WTC11 (cell line): ENCODE results near the gene FOXRED2. TPM values are rescaled to one million over a fixed set of nuclear protein-coding genes. Genes with fewer than 3 reads are reported as not detected.

Source experiments
- ATAC-seq: fragments of 200-7000 bp; cut with Tn5 transposase; 2 replicates; pipeline ENCODE4 v1.10.0; 2021; ENCODE audit warnings: mild to moderate bottlenecking, moderate library complexity
- CTCF ChIA-PET: fragments of 300-600 bp; sonication (Branson Sonifier 250); formaldehyde crosslinking; loops from one replicate; lab custom pipeline; 2021; ENCODE audit warnings: antibody characterized with exemption; lab: Charles Lee
- POLR2A ChIA-PET: fragments of 350-600 bp; sonication (Branson Sonifier 250); formaldehyde crosslinking; loops from one replicate; lab custom pipeline; 2021; ENCODE audit warnings: antibody characterized with exemption; lab: Charles Lee
- DNase-seq: peaks from one replicate; pipeline ENCODE4 v3.0.0; 2021; ENCODE audit warnings: low spot score
- H3K27ac Mint-ChIP-seq: 2 replicates; pipeline ENCODE4 v1.8.0; 2021; ENCODE audit warnings: mixed read lengths
- H3K27me3 Mint-ChIP-seq: 2 replicates; pipeline ENCODE4 v1.8.0; 2021; ENCODE audit warnings: low read depth, mild to moderate bottlenecking, moderate library complexity, mixed read lengths
- H3K36me3 Mint-ChIP-seq: 2 replicates; pipeline ENCODE4 v1.8.0; 2021; ENCODE audit warnings: mixed read lengths
- H3K4me1 Mint-ChIP-seq: 2 replicates; pipeline ENCODE4 v1.8.0; 2022; ENCODE audit warnings: mixed read lengths
- H3K4me3 Mint-ChIP-seq: 2 replicates; pipeline ENCODE4 v1.8.0; 2021; ENCODE audit warnings: mild to moderate bottlenecking, moderate library complexity, mixed read lengths
- H3K9me3 Mint-ChIP-seq: 2 replicates; pipeline ENCODE4 v1.8.0; 2021; ENCODE audit warnings: mixed read lengths
- CBFB ChIP-seq: sonication (generic); formaldehyde crosslinking; IDR thresholded peaks from 2 replicates; pipeline ENCODE4 v1.8.1; 2022; ENCODE audit warnings: mild to moderate bottlenecking, low read depth, missing genetic modification reagents
- IRF2 ChIP-seq: sonication (generic); formaldehyde crosslinking; IDR thresholded peaks from 2 replicates; pipeline ENCODE4 v1.8.0; 2022; ENCODE audit warnings: low read depth, missing genetic modification reagents, borderline replicate concordance
- NFE2L1 ChIP-seq: sonication (generic); formaldehyde crosslinking; IDR thresholded peaks from 2 replicates; pipeline ENCODE4 v1.8.1; 2023; ENCODE audit warnings: missing genetic modification reagents
- NR1H2 ChIP-seq: sonication (generic); formaldehyde crosslinking; IDR thresholded peaks from 2 replicates; pipeline ENCODE4 v1.9.0; 2021; ENCODE audit warnings: mild to moderate bottlenecking, moderate library complexity, missing genetic modification reagents
- OVOL2 ChIP-seq: fragments of 250-450 bp; sonication (Bioruptor Pico); IDR thresholded peaks from 2 replicates; pipeline ENCODE4 v1.9.0; 2021; ENCODE audit warnings: mild to moderate bottlenecking, borderline replicate concordance
- SMAD4 ChIP-seq: sonication (generic); formaldehyde crosslinking; IDR thresholded peaks from 2 replicates; pipeline ENCODE4 v1.8.0; 2022; ENCODE audit warnings: mild to moderate bottlenecking, missing genetic modification reagents
- TEAD1 ChIP-seq: sonication (generic); formaldehyde crosslinking; IDR thresholded peaks from 2 replicates; pipeline ENCODE4 v1.8.0; 2022; ENCODE audit warnings: mild to moderate bottlenecking, missing genetic modification reagents
- TP53 ChIP-seq: sonication (generic); formaldehyde crosslinking; IDR thresholded peaks from 2 replicates; pipeline ENCODE4 v1.8.1; 2023; ENCODE audit warnings: mild to moderate bottlenecking, missing genetic modification reagents
- ZNF232 ChIP-seq: sonication (generic); formaldehyde crosslinking; IDR thresholded peaks from 2 replicates; pipeline ENCODE4 v1.8.0; 2022; ENCODE audit warnings: mild to moderate bottlenecking, missing genetic modification reagents
- ZNF671 ChIP-seq: fragments of 250-450 bp; sonication (Bioruptor Pico); IDR thresholded peaks from 2 replicates; pipeline ENCODE4 v1.8.0; 2021; ENCODE audit warnings: mild to moderate bottlenecking
- total RNA-seq: library from RNA; stranded (reverse); gene quantifications from 3 replicates; pipeline ENCODE4 v1.2.3, GENCODE V29; 2021
- TF ChIP-seq, protein P1 (sequence below): sonication (generic); formaldehyde crosslinking; IDR thresholded peaks from 2 replicates; pipeline ENCODE4 v1.8.1; 2022; ENCODE audit warnings: low read depth, mild to moderate bottlenecking, moderate library complexity, missing genetic modification reagents, borderline replicate concordance
- TF ChIP-seq, protein P2 (sequence below): fragments of 250-450 bp; sonication (Bioruptor Pico); conservative IDR thresholded peaks from 2 replicates; pipeline ENCODE4 v1.9.0; 2021; ENCODE audit warnings: mild to moderate bottlenecking
- TF ChIP-seq, protein P3 (sequence below): sonication (generic); formaldehyde crosslinking; IDR thresholded peaks from 2 replicates; pipeline ENCODE4 v1.8.0; 2022; ENCODE audit warnings: mild to moderate bottlenecking, missing genetic modification reagents
- TF ChIP-seq, protein P4 (sequence below): fragments of 250-450 bp; sonication (Bioruptor Pico); IDR thresholded peaks from 2 replicates; pipeline ENCODE4 v1.9.0; 2021; ENCODE audit warnings: mild to moderate bottlenecking
- TF ChIP-seq, protein P5 (sequence below): sonication (generic); formaldehyde crosslinking; IDR thresholded peaks from 2 replicates; pipeline ENCODE4 v1.8.1; 2022; ENCODE audit warnings: mild to moderate bottlenecking, moderate library complexity, missing genetic modification reagents
- TF ChIP-seq, protein P6 (sequence below): sonication (generic); formaldehyde crosslinking; IDR thresholded peaks from 2 replicates; pipeline ENCODE4 v1.8.0; 2023; ENCODE audit warnings: missing genetic modification reagents, mild to moderate bottlenecking, borderline replicate concordance
- TF ChIP-seq, protein P7 (sequence below): fragments of 250-450 bp; sonication (Bioruptor Pico); IDR thresholded peaks from 2 replicates; pipeline ENCODE4 v1.8.0; 2021; ENCODE audit warnings: mild to moderate bottlenecking
- TF ChIP-seq, protein P8 (sequence below): sonication (generic); formaldehyde crosslinking; IDR thresholded peaks from 2 replicates; pipeline ENCODE4 v1.8.1; 2022; ENCODE audit warnings: mild to moderate bottlenecking, missing genetic modification reagents, moderate library complexity, borderline replicate concordance

Gene FOXRED2
- total RNA-seq, 1 experiment from 2014 or later: 20.1 TPM

DNA sequence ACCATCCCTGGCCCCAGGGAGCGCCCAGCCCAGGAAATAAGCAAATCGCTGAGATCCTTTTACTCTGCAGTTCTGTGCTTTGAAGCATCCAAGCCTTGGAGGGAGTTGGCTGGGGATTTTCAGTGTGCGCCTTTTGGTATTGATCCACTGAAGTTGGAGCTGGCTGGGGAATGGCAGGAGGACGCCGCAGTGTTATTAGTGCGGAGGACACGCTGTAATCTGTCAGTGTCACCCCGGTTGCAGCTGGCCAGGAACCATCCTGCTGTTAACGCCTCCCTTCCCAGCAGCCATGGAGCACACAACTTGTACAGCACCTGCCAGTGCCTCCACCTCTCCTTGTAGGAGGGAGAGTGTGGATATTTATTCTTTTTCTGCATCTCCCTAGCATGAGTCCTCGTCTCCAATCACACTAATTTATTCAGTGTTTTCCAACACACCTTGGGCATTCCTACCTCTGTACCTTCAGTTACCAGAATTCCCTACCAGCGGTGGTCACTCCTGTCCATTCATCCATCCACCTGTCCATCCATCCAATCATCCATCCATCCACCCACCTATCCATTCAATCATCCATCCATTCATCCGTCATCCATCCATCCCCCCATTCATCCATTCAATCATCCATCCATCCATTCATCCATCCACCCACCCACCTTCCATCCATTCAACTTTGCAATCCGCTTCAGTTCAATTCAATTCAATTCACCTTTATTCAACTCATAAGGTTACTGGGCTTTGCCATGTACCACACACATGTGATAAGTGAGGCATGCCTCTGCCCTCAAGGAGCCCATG, 44.1 kb upstream of the FOXRED2 start:
- POLR2A ChIA-PET: no interaction called here
- Mint-ChIP-seq H3K4me1 (peaks cover 29% of the 10 kb centered on the region), H3K27me3 (peaks cover 3% of the 10 kb centered on the region), H3K36me3 (no peaks in the 10 kb centered on the region), H3K4me3 (no peak overlapping the region), H3K27ac (no peak overlapping the region), H3K9me3 (no peaks in the 10 kb centered on the region)
- CTCF ChIA-PET: interaction anchor here (1.2 to 1.6 kb wide), 4 partner anchors 206 to 305 kb away, joined by 4 to 9 read pairs (median 5); partner anchors contain the start of gene IFT27
- no peak for ATAC-seq
- TF ChIP-seq TEAD1 (CRISPR knock-in tag): no peak
- TF ChIP-seq ZNF232 (CRISPR knock-in tag): no peak
- no peak for TF ChIP-seq OVOL2 (CRISPR knock-in tag)
- TF ChIP-seq, protein P1, sequence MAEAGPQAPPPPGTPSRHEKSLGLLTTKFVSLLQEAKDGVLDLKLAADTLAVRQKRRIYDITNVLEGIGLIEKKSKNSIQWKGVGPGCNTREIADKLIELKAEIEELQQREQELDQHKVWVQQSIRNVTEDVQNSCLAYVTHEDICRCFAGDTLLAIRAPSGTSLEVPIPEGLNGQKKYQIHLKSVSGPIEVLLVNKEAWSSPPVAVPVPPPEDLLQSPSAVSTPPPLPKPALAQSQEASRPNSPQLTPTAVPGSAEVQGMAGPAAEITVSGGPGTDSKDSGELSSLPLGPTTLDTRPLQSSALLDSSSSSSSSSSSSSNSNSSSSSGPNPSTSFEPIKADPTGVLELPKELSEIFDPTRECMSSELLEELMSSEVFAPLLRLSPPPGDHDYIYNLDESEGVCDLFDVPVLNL: no peak
- no peak for TF ChIP-seq CBFB (CRISPR knock-in tag)
- TF ChIP-seq, protein P2, sequence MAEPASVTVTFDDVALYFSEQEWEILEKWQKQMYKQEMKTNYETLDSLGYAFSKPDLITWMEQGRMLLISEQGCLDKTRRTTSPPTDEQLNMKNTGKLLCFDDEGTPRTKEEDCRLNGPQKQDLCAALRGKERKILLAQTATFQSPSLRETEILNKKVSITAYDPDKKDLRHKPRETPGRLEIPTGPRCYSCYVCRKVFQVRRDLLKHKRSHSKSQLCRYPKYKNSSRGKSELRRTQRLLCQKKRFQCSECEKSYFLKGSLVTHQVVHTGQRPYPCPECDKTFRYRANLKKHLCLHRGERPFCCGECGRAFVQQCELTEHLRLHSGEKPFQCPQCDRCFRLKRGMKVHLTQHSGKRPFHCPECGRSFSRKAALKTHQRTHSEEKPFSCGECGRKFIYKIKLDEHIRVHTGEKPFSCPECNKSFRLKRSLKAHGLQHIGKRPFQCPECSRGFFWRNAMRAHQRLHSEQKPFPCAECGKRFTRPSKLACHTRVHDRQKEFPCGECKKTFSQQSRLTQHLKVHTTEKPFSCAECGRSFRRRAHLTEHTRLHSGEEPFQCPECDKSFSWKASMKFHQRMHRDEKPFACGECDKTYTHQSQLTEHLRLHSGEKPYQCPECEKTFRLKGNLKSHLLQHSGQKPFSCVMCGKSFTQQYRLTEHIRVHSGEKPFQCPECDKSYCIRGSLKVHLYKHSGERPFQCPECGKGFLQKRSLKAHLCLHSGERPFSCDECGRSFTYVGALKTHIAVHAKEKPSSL (CRISPR knock-in tag): no peak
- TF ChIP-seq, protein P3, sequence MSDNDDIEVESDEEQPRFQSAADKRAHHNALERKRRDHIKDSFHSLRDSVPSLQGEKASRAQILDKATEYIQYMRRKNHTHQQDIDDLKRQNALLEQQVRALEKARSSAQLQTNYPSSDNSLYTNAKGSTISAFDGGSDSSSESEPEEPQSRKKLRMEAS: no peak
- TF ChIP-seq, protein P4, sequence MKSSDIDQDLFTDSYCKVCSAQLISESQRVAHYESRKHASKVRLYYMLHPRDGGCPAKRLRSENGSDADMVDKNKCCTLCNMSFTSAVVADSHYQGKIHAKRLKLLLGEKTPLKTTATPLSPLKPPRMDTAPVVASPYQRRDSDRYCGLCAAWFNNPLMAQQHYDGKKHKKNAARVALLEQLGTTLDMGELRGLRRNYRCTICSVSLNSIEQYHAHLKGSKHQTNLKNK: no peak
- no peak for TF ChIP-seq NR1H2
- TF ChIP-seq, protein P5, sequence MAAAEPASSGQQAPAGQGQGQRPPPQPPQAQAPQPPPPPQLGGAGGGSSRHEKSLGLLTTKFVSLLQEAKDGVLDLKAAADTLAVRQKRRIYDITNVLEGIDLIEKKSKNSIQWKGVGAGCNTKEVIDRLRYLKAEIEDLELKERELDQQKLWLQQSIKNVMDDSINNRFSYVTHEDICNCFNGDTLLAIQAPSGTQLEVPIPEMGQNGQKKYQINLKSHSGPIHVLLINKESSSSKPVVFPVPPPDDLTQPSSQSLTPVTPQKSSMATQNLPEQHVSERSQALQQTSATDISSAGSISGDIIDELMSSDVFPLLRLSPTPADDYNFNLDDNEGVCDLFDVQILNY (CRISPR knock-in tag): no peak
- no peak for DNase-seq

DNA sequence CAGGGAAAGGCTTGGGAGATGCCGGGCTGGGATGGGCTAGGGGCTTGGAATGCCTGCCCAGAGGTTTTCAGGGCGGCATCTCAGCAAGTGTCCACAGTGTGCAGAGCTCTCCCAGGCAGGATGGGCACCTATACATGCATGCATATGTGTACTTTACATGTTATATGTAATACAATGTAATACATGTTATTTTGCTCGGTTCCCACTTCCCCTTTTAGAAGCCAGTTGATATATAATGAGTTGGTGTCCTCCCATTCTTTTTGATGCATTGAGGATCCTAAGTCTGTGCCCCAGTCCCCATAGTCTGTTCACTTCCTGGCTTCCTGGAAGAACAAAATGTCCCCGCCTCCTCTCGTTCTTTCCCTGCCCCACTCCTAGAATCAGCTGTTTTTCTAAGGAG, 42.2 kb upstream of the FOXRED2 start:
- CTCF ChIA-PET: interaction anchor here (0.8 to 1.6 kb wide), 4 partner anchors 21 to 429 kb away, joined by 4 to 9 read pairs (median 4); no protein-coding TSS in a partner anchor
- H3K27ac Mint-ChIP-seq: no peak overlapping the region
- H3K9me3 Mint-ChIP-seq: no peaks in the 10 kb centered on the region
- H3K4me3 Mint-ChIP-seq: no peak overlapping the region
- H3K4me1 Mint-ChIP-seq: peaks cover 26% of the 10 kb centered on the region
- no peak for DNase-seq
- H3K27me3 Mint-ChIP-seq: peaks cover 14% of the 10 kb centered on the region
- no peak for ATAC-seq
- H3K36me3 Mint-ChIP-seq: no peaks in the 10 kb centered on the region
- POLR2A ChIA-PET: interaction anchor here (0.6 kb wide), 1 partner anchor 428 kb away, joined by 3 read pairs; no protein-coding TSS in a partner anchor
- no peak for TF ChIP-seq ZNF671
- no peak for TF ChIP-seq SMAD4
- TF ChIP-seq, protein P6, sequence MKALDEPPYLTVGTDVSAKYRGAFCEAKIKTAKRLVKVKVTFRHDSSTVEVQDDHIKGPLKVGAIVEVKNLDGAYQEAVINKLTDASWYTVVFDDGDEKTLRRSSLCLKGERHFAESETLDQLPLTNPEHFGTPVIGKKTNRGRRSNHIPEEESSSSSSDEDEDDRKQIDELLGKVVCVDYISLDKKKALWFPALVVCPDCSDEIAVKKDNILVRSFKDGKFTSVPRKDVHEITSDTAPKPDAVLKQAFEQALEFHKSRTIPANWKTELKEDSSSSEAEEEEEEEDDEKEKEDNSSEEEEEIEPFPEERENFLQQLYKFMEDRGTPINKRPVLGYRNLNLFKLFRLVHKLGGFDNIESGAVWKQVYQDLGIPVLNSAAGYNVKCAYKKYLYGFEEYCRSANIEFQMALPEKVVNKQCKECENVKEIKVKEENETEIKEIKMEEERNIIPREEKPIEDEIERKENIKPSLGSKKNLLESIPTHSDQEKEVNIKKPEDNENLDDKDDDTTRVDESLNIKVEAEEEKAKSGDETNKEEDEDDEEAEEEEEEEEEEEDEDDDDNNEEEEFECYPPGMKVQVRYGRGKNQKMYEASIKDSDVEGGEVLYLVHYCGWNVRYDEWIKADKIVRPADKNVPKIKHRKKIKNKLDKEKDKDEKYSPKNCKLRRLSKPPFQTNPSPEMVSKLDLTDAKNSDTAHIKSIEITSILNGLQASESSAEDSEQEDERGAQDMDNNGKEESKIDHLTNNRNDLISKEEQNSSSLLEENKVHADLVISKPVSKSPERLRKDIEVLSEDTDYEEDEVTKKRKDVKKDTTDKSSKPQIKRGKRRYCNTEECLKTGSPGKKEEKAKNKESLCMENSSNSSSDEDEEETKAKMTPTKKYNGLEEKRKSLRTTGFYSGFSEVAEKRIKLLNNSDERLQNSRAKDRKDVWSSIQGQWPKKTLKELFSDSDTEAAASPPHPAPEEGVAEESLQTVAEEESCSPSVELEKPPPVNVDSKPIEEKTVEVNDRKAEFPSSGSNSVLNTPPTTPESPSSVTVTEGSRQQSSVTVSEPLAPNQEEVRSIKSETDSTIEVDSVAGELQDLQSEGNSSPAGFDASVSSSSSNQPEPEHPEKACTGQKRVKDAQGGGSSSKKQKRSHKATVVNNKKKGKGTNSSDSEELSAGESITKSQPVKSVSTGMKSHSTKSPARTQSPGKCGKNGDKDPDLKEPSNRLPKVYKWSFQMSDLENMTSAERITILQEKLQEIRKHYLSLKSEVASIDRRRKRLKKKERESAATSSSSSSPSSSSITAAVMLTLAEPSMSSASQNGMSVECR: no peak
- TF ChIP-seq, protein P2 (CRISPR knock-in tag): no peak
- TF ChIP-seq IRF2: no peak
- TF ChIP-seq, protein P7, sequence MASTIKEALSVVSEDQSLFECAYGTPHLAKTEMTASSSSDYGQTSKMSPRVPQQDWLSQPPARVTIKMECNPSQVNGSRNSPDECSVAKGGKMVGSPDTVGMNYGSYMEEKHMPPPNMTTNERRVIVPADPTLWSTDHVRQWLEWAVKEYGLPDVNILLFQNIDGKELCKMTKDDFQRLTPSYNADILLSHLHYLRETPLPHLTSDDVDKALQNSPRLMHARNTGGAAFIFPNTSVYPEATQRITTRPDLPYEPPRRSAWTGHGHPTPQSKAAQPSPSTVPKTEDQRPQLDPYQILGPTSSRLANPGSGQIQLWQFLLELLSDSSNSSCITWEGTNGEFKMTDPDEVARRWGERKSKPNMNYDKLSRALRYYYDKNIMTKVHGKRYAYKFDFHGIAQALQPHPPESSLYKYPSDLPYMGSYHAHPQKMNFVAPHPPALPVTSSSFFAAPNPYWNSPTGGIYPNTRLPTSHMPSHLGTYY (CRISPR knock-in tag): no peak
- no peak for TF ChIP-seq NFE2L1
- TF ChIP-seq, protein P8, sequence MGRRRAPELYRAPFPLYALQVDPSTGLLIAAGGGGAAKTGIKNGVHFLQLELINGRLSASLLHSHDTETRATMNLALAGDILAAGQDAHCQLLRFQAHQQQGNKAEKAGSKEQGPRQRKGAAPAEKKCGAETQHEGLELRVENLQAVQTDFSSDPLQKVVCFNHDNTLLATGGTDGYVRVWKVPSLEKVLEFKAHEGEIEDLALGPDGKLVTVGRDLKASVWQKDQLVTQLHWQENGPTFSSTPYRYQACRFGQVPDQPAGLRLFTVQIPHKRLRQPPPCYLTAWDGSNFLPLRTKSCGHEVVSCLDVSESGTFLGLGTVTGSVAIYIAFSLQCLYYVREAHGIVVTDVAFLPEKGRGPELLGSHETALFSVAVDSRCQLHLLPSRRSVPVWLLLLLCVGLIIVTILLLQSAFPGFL (CRISPR knock-in tag): no peak
- TF ChIP-seq TP53 (CRISPR knock-in tag): no peak
